Tibial nerve (tissue), 4 donors: ENCODE measurements around the gene SCGB3A1. TPM values are rescaled to one million over a fixed set of nuclear protein-coding genes. Genes with fewer than 3 reads are reported as not detected.
A peak's percentile ranks its signal among the peaks of the same experiment; 100 is the strongest.

Experiments
- DNase-seq, 2 donors: peaks; one replicate each; pipeline ENCODE4 v3.0.0-alpha.2; 2019; ENCODE audit warnings: low spot score in 2 of 2
- H3K27ac ChIP-seq, 4 donors: fragments of 200-600 bp; sonication (generic) in 3 of 4; one replicate each; pipeline ENCODE4 v1.5.1; 2017 to 2019; ENCODE audit warnings: mild to moderate bottlenecking in 1 of 4
- H3K27me3 ChIP-seq, 2 donors: fragments of 200-600 bp; sonication (generic) in 1 of 2; one replicate each; pipeline versions ENCODE4 v1.5.1 to v1.6.0; 2017 to 2019
- H3K36me3 ChIP-seq, 3 donors: fragments of 200-600 bp; sonication (generic); one replicate each; pipeline ENCODE4 v1.5.1; 2018 to 2019
- H3K4me1 ChIP-seq, 4 donors: fragments of 200-600 bp; sonication (generic) in 3 of 4; one replicate each; pipeline ENCODE4 v1.5.1; 2017 to 2019
- H3K4me3 ChIP-seq, 4 donors: fragments of 200-600 bp; sonication (generic) in 3 of 4; one replicate each; pipeline ENCODE4 v1.5.1; 2017 to 2019; ENCODE audit warnings: mild to moderate bottlenecking in 1 of 4, moderate library complexity in 1 of 4
- H3K9me3 ChIP-seq, 4 donors: fragments of 200-600 bp; sonication (generic) in 3 of 4; one replicate each; pipeline ENCODE4 v1.5.1; 2017 to 2019
- EP300 ChIP-seq, 2 donors: sonication (generic); formaldehyde crosslinking; IDR thresholded peaks; one replicate each; pipeline ENCODE4 v1.6.1; 2017; ENCODE audit warnings: antibody characterized with exemption in 2 of 2, mild to moderate bottlenecking in 1 of 2
- POLR2A ChIP-seq, 2 donors: fragments of 450-650 bp; IDR thresholded peaks; one replicate each; pipeline ENCODE4 v1.6.1; 2017; ENCODE audit warnings: antibody characterized with exemption in 2 of 2, mild to moderate bottlenecking in 2 of 2, moderate library complexity in 2 of 2
- WGBS, 2 donors: methylation state at CpG; one replicate each; pipeline ENCODE4 v1.1.5; 2018; 5-methylcytosine and 5-hydroxymethylcytosine counted together
- total RNA-seq, 4 donors: library from RNA; depleted of rRNA; stranded (reverse); fragments of >200 nt; gene quantifications; one replicate each; pipeline ENCODE4 v1.1.0, GENCODE V29; 2016
- TF ChIP-seq, protein P1 (sequence below), 5 experiments: fragments of 200-600 bp in 3 of 5; fragments of 450-650 bp in 2 of 5; sonication (generic) in 3 of 5; IDR thresholded peaks; one replicate each; pipeline ENCODE4 v1.5.1; 2016 to 2019; ENCODE audit warnings: antibody characterized with exemption in 5 of 5, mild to moderate bottlenecking in 3 of 5, moderate library complexity in 2 of 5

The SCGB3A1 gene
- total RNA-seq, 4 donors from 2014 or later: not detected

DNA sequence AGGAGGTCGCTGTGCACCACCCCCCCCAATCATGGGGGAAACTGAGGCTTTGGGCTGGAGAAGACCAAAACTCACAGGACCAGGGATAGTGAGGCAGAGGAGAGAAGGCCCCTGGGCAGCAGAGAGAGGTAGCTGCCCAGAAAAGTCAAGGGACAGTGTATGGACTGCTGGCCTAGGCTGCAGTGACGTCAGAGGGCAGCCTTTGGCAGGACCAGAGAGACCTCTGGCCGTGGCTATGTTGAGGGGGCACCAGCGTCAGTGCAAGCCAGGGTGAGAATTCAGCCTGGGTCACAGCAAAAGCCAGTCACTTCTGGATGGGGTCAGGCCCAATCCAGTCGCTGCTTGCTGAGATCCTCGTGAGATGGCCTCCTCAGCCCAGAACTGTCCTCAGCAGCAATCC is 31.6 kb upstream of the SCGB3A1 start:
- 69 to 81% methylated on average over 4 to 5 of the region's 6 CpGs for WGBS, 2 donors

DNA sequence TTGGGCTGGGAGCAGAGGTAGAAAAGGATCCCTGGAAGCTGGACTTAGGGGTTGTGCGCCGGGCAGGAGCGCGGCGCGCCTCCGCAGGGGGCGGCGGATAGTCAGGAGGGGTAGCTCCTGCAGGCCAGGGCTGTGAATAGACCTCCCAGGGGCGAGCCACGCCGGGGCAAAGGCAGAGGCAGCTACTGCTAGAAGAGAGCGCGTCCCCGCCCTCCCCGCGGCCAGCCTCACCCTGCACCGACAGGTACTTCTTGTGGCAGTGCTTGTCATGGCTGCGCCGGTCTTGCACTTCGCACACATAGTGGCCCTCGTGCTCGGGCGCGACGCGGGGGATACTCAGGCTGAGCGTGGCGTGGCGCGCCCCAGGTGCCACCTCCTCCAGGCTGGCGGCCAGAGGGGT is 30.0 kb upstream of the SCGB3A1 start:
- WGBS, 2 donors: 89 to 93% methylated on average over 25 to 32 of the region's 32 CpGs

More for the DNA sequence above, 31.6 kb upstream of the SCGB3A1 start:
- Histone ChIP-seq H3K36me3 (no peaks in the 10 kb centered on the region), H3K4me3 (no peak overlapping the region), H3K27me3 (peaks cover 0 to 7% of the 10 kb centered on the region in 2 donors), H3K4me1 (peaks cover 0 to 10% (median 0%) of the 10 kb centered on the region in 4 donors), H3K9me3 (no peaks in the 10 kb centered on the region), H3K27ac (no peak overlapping the region)
- DNase-seq: no peak
- TF ChIP-seq EP300 (IDR thresholded peaks at IDR 0.05) (no peak), POLR2A (IDR thresholded peaks at IDR 0.05) (no peak)
- TF ChIP-seq, protein P1, sequence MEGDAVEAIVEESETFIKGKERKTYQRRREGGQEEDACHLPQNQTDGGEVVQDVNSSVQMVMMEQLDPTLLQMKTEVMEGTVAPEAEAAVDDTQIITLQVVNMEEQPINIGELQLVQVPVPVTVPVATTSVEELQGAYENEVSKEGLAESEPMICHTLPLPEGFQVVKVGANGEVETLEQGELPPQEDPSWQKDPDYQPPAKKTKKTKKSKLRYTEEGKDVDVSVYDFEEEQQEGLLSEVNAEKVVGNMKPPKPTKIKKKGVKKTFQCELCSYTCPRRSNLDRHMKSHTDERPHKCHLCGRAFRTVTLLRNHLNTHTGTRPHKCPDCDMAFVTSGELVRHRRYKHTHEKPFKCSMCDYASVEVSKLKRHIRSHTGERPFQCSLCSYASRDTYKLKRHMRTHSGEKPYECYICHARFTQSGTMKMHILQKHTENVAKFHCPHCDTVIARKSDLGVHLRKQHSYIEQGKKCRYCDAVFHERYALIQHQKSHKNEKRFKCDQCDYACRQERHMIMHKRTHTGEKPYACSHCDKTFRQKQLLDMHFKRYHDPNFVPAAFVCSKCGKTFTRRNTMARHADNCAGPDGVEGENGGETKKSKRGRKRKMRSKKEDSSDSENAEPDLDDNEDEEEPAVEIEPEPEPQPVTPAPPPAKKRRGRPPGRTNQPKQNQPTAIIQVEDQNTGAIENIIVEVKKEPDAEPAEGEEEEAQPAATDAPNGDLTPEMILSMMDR (IDR thresholded peaks at IDR 0.05): no peak

DNA sequence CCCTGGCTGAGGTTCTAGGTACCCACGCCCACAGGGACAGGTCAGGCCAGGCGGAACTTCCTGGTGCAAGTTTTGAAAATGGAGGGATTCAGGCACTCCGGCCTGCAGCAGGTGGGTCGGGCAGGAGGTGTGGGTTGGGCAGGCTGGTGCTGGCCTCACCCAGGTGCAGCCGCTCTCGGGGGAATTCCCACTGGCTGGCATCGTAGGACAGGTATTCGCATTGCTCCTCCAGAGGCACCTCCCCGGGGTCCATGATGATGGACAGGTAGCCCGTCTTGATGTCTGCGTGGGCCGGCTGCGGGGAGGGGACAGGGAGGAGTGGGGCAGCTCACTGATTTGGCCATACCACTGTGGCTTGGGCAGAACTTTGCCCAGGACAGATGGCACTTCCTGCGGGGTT is 28.7 kb upstream of the SCGB3A1 start:
- no peak overlapping the region for H3K27ac ChIP-seq
- no peak overlapping the region for H3K4me3 ChIP-seq
- H3K36me3 ChIP-seq: no peaks in the 10 kb centered on the region
- TF ChIP-seq EP300 (IDR thresholded peaks at IDR 0.05): no peak
- no peak for TF ChIP-seq POLR2A (IDR thresholded peaks at IDR 0.05)
- TF ChIP-seq, protein P1 (IDR thresholded peaks at IDR 0.05): no peak
- no peaks in the 10 kb centered on the region for H3K9me3 ChIP-seq
- no peak for DNase-seq
- 95 to 96% methylated on average over 14 of the region's 14 CpGs for WGBS, 2 donors
- H3K27me3 ChIP-seq: peaks cover 0 to 7% of the 10 kb centered on the region in 2 donors
- H3K4me1 ChIP-seq: peaks cover 0 to 10% (median 0%) of the 10 kb centered on the region in 4 donors

More for the DNA sequence above, 30.0 kb upstream of the SCGB3A1 start:
- Histone ChIP-seq H3K36me3 (no peaks in the 10 kb centered on the region), H3K27me3 (peaks cover 0 to 7% of the 10 kb centered on the region in 2 donors), H3K4me1 (peaks cover 0 to 10% (median 0%) of the 10 kb centered on the region in 4 donors), H3K4me3 (no peak overlapping the region), H3K27ac (no peak overlapping the region), H3K9me3 (no peaks in the 10 kb centered on the region)
- DNase-seq: no peak
- TF ChIP-seq POLR2A (IDR thresholded peaks at IDR 0.05) (no peak), EP300 (IDR thresholded peaks at IDR 0.05) (no peak)
- TF ChIP-seq, protein P1 (IDR thresholded peaks at IDR 0.05): no peak

DNA sequence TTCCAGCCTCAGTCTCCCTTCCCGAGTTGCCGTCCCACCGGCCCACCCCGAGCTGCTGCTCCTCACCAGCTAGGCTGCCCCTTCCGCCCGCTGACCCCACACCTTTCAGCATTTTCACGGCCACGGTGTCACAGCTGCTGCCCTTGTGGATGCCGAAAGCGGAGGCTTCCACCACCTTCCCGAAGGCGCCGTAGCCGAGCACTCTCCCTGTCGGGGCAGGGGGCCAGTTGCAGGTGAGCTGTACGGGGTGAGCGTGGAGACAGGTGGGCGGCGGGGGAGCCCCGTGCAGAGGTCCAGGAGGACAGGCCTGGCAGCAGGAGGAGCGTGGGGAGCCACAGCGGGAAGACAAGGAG is 28.2 kb upstream of the SCGB3A1 start:
- Histone ChIP-seq H3K4me1 (peaks cover 0 to 10% (median 0%) of the 10 kb centered on the region in 4 donors), H3K27ac (no peak overlapping the region), H3K4me3 (no peak overlapping the region), H3K36me3 (no peaks in the 10 kb centered on the region), H3K9me3 (no peaks in the 10 kb centered on the region), H3K27me3 (peaks cover 0 to 7% of the 10 kb centered on the region in 2 donors)
- TF ChIP-seq, protein P1 (IDR thresholded peaks at IDR 0.05): no peak
- TF ChIP-seq POLR2A (IDR thresholded peaks at IDR 0.05) (no peak), EP300 (IDR thresholded peaks at IDR 0.05) (no peak)
- WGBS, 2 donors: 75 to 77% methylated on average over 22 of the region's 22 CpGs
- DNase-seq: no peak

DNA sequence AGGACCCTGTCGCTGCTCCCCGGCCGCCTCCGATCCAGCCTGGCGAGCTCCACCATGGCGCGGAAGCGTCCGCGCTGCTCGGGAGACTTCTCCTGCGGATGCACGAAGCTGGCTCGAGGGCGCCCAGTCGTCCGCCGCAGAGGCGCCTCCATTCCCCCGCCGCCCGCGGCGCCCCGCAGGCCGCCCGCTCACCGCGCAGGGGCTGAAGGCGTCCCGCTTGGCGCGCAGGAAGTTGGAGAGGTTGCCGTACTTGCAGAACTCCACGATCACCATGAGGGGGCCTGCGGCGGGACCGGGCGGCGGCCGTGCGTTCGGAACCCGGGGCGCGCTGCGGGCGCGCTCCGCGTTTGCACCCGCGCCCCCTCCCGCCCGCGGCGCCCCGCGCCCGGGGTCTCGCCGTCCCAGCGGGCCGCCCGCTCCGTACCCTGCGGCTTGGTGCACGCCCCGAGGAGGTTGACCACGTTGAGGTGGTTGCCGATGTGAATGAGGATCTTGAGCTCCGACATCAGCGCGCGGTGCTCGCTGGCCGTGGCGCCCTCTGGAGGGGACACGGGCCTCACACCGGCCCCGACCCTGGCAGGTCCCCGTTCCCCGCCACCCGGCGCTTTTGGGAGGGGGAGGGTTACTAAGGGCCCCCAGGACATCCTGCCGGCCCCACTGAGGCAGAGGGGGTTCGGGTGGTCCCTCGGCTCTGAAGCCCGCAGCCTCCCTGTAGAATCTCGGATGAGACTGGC is 27.7 kb upstream of the SCGB3A1 start:
- WGBS, 2 donors: 23 to 28% methylated on average over 8 to 35 of the region's 90 CpGs
- H3K27ac ChIP-seq: no peak overlapping the region

More for the DNA sequence above, 27.7 kb upstream of the SCGB3A1 start:
- Histone ChIP-seq H3K9me3 (no peaks in the 10 kb centered on the region), H3K4me1 (peaks cover 0 to 10% (median 0%) of the 10 kb centered on the region in 4 donors), H3K36me3 (no peaks in the 10 kb centered on the region), H3K27me3 (peaks cover 0 to 7% of the 10 kb centered on the region in 2 donors), H3K4me3 (peak overlapping the region in 1 of 4 donors; percentile 23)
- DNase-seq: no peak
- TF ChIP-seq POLR2A (IDR thresholded peaks at IDR 0.05) (no peak), EP300 (IDR thresholded peaks at IDR 0.05) (no peak)
- TF ChIP-seq, protein P1 (IDR thresholded peaks at IDR 0.05): no peak
